Measurements from ENCODE around the gene TRIO.

DNA sequence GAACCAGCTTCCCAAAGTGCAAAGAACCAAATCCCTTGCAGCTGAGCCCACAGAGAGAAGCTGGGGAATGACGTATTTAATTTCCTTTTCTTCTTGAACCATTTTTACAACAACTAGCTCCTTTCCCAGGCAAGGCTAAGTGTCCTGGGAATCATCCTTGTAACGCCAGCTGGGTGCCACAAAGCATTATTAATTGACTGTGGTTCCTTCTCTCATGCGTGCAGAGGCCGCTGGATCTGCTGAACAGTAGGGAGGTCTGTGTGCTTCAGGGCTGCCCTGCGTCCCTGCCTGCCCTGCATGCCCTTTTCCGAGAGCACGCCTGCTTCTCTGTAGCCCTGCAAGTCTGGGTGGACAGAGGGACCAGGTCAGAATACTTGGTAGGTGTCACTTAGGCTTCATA is 314.3 kb downstream of the TRIO start:
- TF ChIP-seq, protein P1, sequence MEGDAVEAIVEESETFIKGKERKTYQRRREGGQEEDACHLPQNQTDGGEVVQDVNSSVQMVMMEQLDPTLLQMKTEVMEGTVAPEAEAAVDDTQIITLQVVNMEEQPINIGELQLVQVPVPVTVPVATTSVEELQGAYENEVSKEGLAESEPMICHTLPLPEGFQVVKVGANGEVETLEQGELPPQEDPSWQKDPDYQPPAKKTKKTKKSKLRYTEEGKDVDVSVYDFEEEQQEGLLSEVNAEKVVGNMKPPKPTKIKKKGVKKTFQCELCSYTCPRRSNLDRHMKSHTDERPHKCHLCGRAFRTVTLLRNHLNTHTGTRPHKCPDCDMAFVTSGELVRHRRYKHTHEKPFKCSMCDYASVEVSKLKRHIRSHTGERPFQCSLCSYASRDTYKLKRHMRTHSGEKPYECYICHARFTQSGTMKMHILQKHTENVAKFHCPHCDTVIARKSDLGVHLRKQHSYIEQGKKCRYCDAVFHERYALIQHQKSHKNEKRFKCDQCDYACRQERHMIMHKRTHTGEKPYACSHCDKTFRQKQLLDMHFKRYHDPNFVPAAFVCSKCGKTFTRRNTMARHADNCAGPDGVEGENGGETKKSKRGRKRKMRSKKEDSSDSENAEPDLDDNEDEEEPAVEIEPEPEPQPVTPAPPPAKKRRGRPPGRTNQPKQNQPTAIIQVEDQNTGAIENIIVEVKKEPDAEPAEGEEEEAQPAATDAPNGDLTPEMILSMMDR (conservative IDR thresholded peaks at IDR 0.05 in 1 of 2, IDR thresholded peaks at IDR 0.05 in 1 of 2; ENCODE audit: low read depth in 1 of 2, low read length in 2 of 2): no peak
- TF ChIP-seq EZH2 (IDR thresholded peaks at IDR 0.05; ENCODE audit: low read length, missing control alignments): no peak
